ES-I3 (cell line): ENCODE measurements around the gene CEP112.
A peak's percentile ranks its signal among the peaks of the same experiment; 100 is the strongest.
"Not testable (repeated sequence)": the region's sequence is repeated elsewhere in the genome, so short reads cannot be mapped to it uniquely, and the experiment has no call there.

Experiments used
- H3K36me3 ChIP-seq: 2 replicates; pipeline ENCODE4 v1.6.1; 2013; ENCODE audit warnings: mild to moderate bottlenecking, low read length, control low read depth, moderate library complexity; ENCODE audit not compliant: insufficient read depth
- H3K4me1 ChIP-seq: 2 replicates; pipeline ENCODE4 v1.6.1; 2013; ENCODE audit warnings: mild to moderate bottlenecking, control low read depth, low read length; ENCODE audit not compliant: insufficient read depth
- H3K9ac ChIP-seq: 2 replicates; pipeline ENCODE4 v1.6.1; 2013; ENCODE audit warnings: low read depth, mild to moderate bottlenecking, low read length, moderate library complexity
- H3K9me3 ChIP-seq: 2 replicates; pipeline ENCODE4 v1.6.1; 2013; ENCODE audit warnings: mild to moderate bottlenecking, low read length, moderate library complexity; ENCODE audit not compliant: control insufficient read depth, insufficient read depth

Gene CEP112

GRCh38 chr17:65697661-65698060 is 494.3 kb downstream of the CEP112 start:
- Histone ChIP-seq H3K36me3 (no peaks in the 10 kb centered on the region), H3K9me3 (no peaks in the 10 kb centered on the region), H3K9ac (peak overlapping the region; percentile 38; the same call in 1 of the 2 replicates), H3K4me1 (peaks cover 42% of the 10 kb centered on the region)

GRCh38 chr17:65696739-65697394 is 495.1 kb downstream of the CEP112 start:
- peak overlapping the region; percentile 10; the same call in 1 of the 2 replicates for H3K9ac ChIP-seq

GRCh38 chr17:65694601-65695000 is 497.3 kb downstream of the CEP112 start:
- no peak overlapping the region for H3K9ac ChIP-seq
- H3K36me3 ChIP-seq = no peaks in the 10 kb centered on the region
- H3K4me1 ChIP-seq = peaks cover 49% of the 10 kb centered on the region
- no peaks in the 10 kb centered on the region for H3K9me3 ChIP-seq

More at GRCh38 chr17:65696739-65697394, 495.1 kb downstream of the CEP112 start:
- Histone ChIP-seq H3K36me3 (no peaks in the 10 kb centered on the region), H3K4me1 (peaks cover 42% of the 10 kb centered on the region), H3K9me3 (no peaks in the 10 kb centered on the region)

- Histone ChIP-seq H3K9ac (no peak overlapping the region), H3K36me3 (no peaks in the 10 kb centered on the region), H3K4me1 (peaks cover 16% of the 10 kb centered on the region), H3K9me3 (no peaks in the 10 kb centered on the region)
Measured at GRCh38 chr17:65690626-65691310, 501.2 kb downstream of the CEP112 start.

GRCh38 chr17:65688307-65688706 is 503.6 kb downstream of the CEP112 start:
- no peak overlapping the region for H3K9ac ChIP-seq
- H3K9me3 ChIP-seq = no peaks in the 10 kb centered on the region
- peaks cover 7% of the 10 kb centered on the region for H3K4me1 ChIP-seq

GRCh38 chr17:65685110-65685509 is 506.8 kb downstream of the CEP112 start:
- Histone ChIP-seq H3K9me3 (no peaks in the 10 kb centered on the region), H3K9ac (no peak overlapping the region), H3K4me1 (no peaks in the 10 kb centered on the region), H3K36me3 (no peaks in the 10 kb centered on the region)

More at GRCh38 chr17:65688307-65688706, 503.6 kb downstream of the CEP112 start:
- H3K36me3 ChIP-seq = no peaks in the 10 kb centered on the region

GRCh38 chr17:65684631-65685030 is 507.3 kb downstream of the CEP112 start:
- Histone ChIP-seq H3K9me3 (no peaks in the 10 kb centered on the region), H3K36me3 (no peaks in the 10 kb centered on the region), H3K4me1 (no peaks in the 10 kb centered on the region), H3K9ac (no peak overlapping the region)

- Histone ChIP-seq H3K9me3 (no peaks in the 10 kb centered on the region), H3K9ac (no peak overlapping the region), H3K4me1 (no peaks in the 10 kb centered on the region)
Measured at GRCh38 chr17:65683428-65683827, 508.5 kb downstream of the CEP112 start.

GRCh38 chr17:65681763-65682162 is 510.2 kb downstream of the CEP112 start:
- H3K9ac ChIP-seq, H3K4me1 ChIP-seq, H3K36me3 ChIP-seq, H3K9me3 ChIP-seq: not testable (repeated sequence)

More at GRCh38 chr17:65683428-65683827, 508.5 kb downstream of the CEP112 start:
- H3K36me3 ChIP-seq = no peaks in the 10 kb centered on the region

GRCh38 chr17:65679165-65679845 is 512.6 kb downstream of the CEP112 start:
- Histone ChIP-seq H3K9ac (no peak overlapping the region), H3K9me3 (no peaks in the 10 kb centered on the region), H3K36me3 (no peaks in the 10 kb centered on the region), H3K4me1 (no peaks in the 10 kb centered on the region)

- Histone ChIP-seq H3K36me3 (no peaks in the 10 kb centered on the region), H3K9ac (no peak overlapping the region), H3K9me3 (no peaks in the 10 kb centered on the region), H3K4me1 (no peaks in the 10 kb centered on the region)
Measured at GRCh38 chr17:65678546-65678945, 513.4 kb downstream of the CEP112 start.

- Histone ChIP-seq H3K9ac (no peak overlapping the region), H3K9me3 (no peaks in the 10 kb centered on the region), H3K4me1 (no peaks in the 10 kb centered on the region), H3K36me3 (no peaks in the 10 kb centered on the region)
Measured at GRCh38 chr17:65677932-65678331, 514.0 kb downstream of the CEP112 start.

GRCh38 chr17:65674246-65675045 is 517.5 kb downstream of the CEP112 start:
- H3K4me1 ChIP-seq = 0 out of 2 replicates have a peak, but pooled peaks cover 4% of the 10 kb centered on the region
- no peaks in the 10 kb centered on the region for H3K9me3 ChIP-seq
- H3K36me3 ChIP-seq = no peaks in the 10 kb centered on the region
- H3K9ac ChIP-seq = no peak overlapping the region
